HepG2 (cell line): Measurements from ENCODE around the gene PRIMA1. TPM values are rescaled to one million over a fixed set of nuclear protein-coding genes. Genes with fewer than 3 reads are reported as not detected.

Experiments
- AHDC1 ChIP-seq: sonication (generic); formaldehyde crosslinking; IDR thresholded peaks from 2 replicates; pipeline ENCODE4 v1.5.1; 2020; ENCODE audit warnings: mild to moderate bottlenecking, missing genetic modification reagents, borderline replicate concordance
- CREM ChIP-seq, 2 experiments: sonication (generic) in 1 of 2; formaldehyde crosslinking in 1 of 2; IDR thresholded peaks; 2 replicates each; pipeline versions ENCODE4 v1.4.0 to v1.6.1; 2016 to 2020; ENCODE audit warnings: antibody characterized with exemption in 1 of 2, mild to moderate bottlenecking in 1 of 2, missing genetic modification reagents in 1 of 2
- KDM1A ChIP-seq: IDR thresholded peaks from 2 replicates; pipeline ENCODE4 v1.6.1; 2016; ENCODE audit warnings: missing compliant biosample characterization
- KMT2B ChIP-seq: IDR thresholded peaks from 2 replicates; pipeline ENCODE4 v1.6.1; 2016; ENCODE audit warnings: missing genetic modification reagents, missing compliant biosample characterization
- U2AF2 ChIP-seq: fragments of 200-400 bp; formaldehyde crosslinking; IDR thresholded peaks from 2 replicates; pipeline ENCODE4 v1.6.1; 2017; ENCODE audit warnings: low read depth, mild to moderate bottlenecking, low read length
- ZNF281 ChIP-seq: sonication (generic); formaldehyde crosslinking; IDR thresholded peaks from 2 replicates; pipeline ENCODE4 v1.4.0; 2020; ENCODE audit warnings: missing genetic modification reagents, borderline replicate concordance
- ZNF30 ChIP-seq: sonication (generic); formaldehyde crosslinking; IDR thresholded peaks from 2 replicates; pipeline ENCODE4 v1.5.0; 2020; ENCODE audit warnings: mild to moderate bottlenecking, missing genetic modification reagents
- ZNF318 ChIP-seq: sonication (generic); formaldehyde crosslinking; IDR thresholded peaks from 2 replicates; pipeline ENCODE4 v1.4.0; 2020; ENCODE audit warnings: mild to moderate bottlenecking, missing genetic modification reagents
- ZNF761 ChIP-seq: sonication (generic); formaldehyde crosslinking; conservative IDR thresholded peaks from 2 replicates; pipeline ENCODE4 v1.4.0; 2020; ENCODE audit warnings: mild to moderate bottlenecking, missing genetic modification reagents
- polyA plus RNA-seq, 8 experiments: library from polyadenylated mRNA; depleted of rRNA in 3 of 8; stranded (reverse) in 7 of 8; unstranded in 1 of 8; fragments of >200 nt; fragmentation: Illumina TruSeq in 4 of 8; extraction: Trizol in 4 of 8; gene quantifications; 2 replicates each; pipeline versions ENCODE4 v1.2.1 to v1.2.3, GENCODE V29; 2011 to 2016; ENCODE audit warnings: low read depth in 4 of 8, missing spikeins in 1 of 8, mixed read lengths in 1 of 8; ENCODE audit not compliant: insufficient read depth in 1 of 8
- total RNA-seq, 5 experiments: library from RNA; depleted of rRNA; stranded (reverse); fragments of >200 nt; fragmentation: Illumina TruSeq; extraction: Trizol; gene quantifications; 2 replicates each; pipeline ENCODE4 v1.2.3, GENCODE V29; 2016; ENCODE audit warnings: low read depth in 1 of 5

The PRIMA1 gene
- total and polyA plus RNA-seq, 2 of the 13 experiments (the other 11 are each of a cell fraction or from before 2014, with no cell fraction given): 2.4 to 3.2 TPM

DNA sequence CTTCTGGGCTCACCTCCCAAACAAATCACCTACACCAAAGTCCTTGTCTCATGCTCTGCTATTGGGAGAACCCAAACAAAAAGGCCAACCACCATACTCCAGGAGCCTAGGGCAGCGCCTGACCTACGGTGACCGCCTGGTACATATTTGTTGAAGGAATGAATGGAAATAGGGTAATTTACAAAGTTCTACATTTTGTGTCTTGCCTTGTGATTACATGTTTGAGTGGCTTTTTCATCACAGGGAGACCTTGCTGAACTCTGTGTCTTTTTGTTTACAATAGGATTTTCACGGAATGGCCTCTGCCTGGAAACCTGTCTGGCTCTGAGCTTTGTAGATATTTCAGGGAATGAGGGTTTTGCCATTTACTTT is 11.3 kb upstream of the PRIMA1 start (continued):
- TF ChIP-seq KDM1A (CRISPR knock-in tag) (peak; percentile 65; the same call in 1 of the 2 replicates), ZNF318 (CRISPR knock-in tag) (no peak), KMT2B (CRISPR knock-in tag) (no peak), ZNF281 (CRISPR knock-in tag) (0 out of 2 replicates have a peak, but pooled peaks have one; percentile 16), CREM (IDR thresholded peaks at IDR 0.05) (peak; percentile 24; the same call in 1 of the 2 replicates), CREM (CRISPR knock-in tag; IDR thresholded peaks at IDR 0.05) (no peak), U2AF2 (no peak), AHDC1 (CRISPR knock-in tag) (peak; percentile 30; the same call in 1 of the 2 replicates), ZNF761 (CRISPR knock-in tag) (0 out of 2 replicates have a peak, but pooled peaks have one; percentile 47), ZNF30 (CRISPR knock-in tag) (no peak)
